ENCODE results near the gene MT1HL1.

MT1HL1 gene

GRCh38 chr1:237031480-237031879 lies 27.2 kb upstream of the MT1HL1 start:
- Histone ChIP-seq H3K27me3 (peaks cover 9% of the 10 kb centered on the region; the same call in 1 of the 2 replicates), H3K36me3 (no peaks in the 10 kb centered on the region), H3K4me3 (ENCODE audit: low read depth, low read length) (no peak overlapping the region), H3K9me3 (no peaks in the 10 kb centered on the region), H3K4me1 (no peaks in the 10 kb centered on the region)
- no peak for DNase-seq
- TF ChIP-seq CTCF (IDR thresholded peaks at IDR 0.05; ENCODE audit: low read depth, low read length), result no peak

GRCh38 chr1:237029850-237030535 lies 25.8 kb upstream of the MT1HL1 start:
- H3K9me3 ChIP-seq, result no peaks in the 10 kb centered on the region
- DNase-seq, result no peak
- peaks cover 9% of the 10 kb centered on the region; the same call in 1 of the 2 replicates for H3K27me3 ChIP-seq
- H3K36me3 ChIP-seq, result no peaks in the 10 kb centered on the region
- no peaks in the 10 kb centered on the region for H3K4me1 ChIP-seq
- TF ChIP-seq CTCF (IDR thresholded peaks at IDR 0.05; ENCODE audit: low read depth, low read length), result no peak
- H3K4me3 ChIP-seq (ENCODE audit: low read depth, low read length), result no peak overlapping the region

GRCh38 chr1:237029240-237029639 lies 25.0 kb upstream of the MT1HL1 start:
- Histone ChIP-seq H3K4me3 (ENCODE audit: low read depth, low read length) (no peak overlapping the region), H3K36me3 (no peaks in the 10 kb centered on the region), H3K9me3 (no peaks in the 10 kb centered on the region), H3K4me1 (no peaks in the 10 kb centered on the region), H3K27me3 (peaks cover 7% of the 10 kb centered on the region; the same call in 1 of the 2 replicates)
- DNase-seq, result no peak
- TF ChIP-seq CTCF (IDR thresholded peaks at IDR 0.05; ENCODE audit: low read depth, low read length), result no peak

- Histone ChIP-seq H3K4me1 (no peaks in the 10 kb centered on the region), H3K27me3 (peaks cover 4% of the 10 kb centered on the region; the same call in 1 of the 2 replicates), H3K4me3 (ENCODE audit: low read depth, low read length) (no peak overlapping the region), H3K36me3 (no peaks in the 10 kb centered on the region), H3K9me3 (no peaks in the 10 kb centered on the region)
- DNase-seq, result no peak
- no peak for TF ChIP-seq CTCF (IDR thresholded peaks at IDR 0.05; ENCODE audit: low read depth, low read length)
Measured at GRCh38 chr1:237025358-237026074, 21.3 kb upstream of the MT1HL1 start.

- Histone ChIP-seq H3K4me3 (ENCODE audit: low read depth, low read length) (no peak overlapping the region), H3K36me3 (no peaks in the 10 kb centered on the region), H3K4me1 (no peaks in the 10 kb centered on the region), H3K9me3 (no peaks in the 10 kb centered on the region), H3K27me3 (no peaks in the 10 kb centered on the region)
- TF ChIP-seq CTCF (IDR thresholded peaks at IDR 0.05; ENCODE audit: low read depth, low read length), result no peak
- no peak for DNase-seq
Measured at GRCh38 chr1:237018896-237019295, 14.7 kb upstream of the MT1HL1 start.

GRCh38 chr1:237016626-237017025 lies 12.4 kb upstream of the MT1HL1 start:
- no peak for TF ChIP-seq CTCF (IDR thresholded peaks at IDR 0.05; ENCODE audit: low read depth, low read length)
- DNase-seq, result no peak
- Histone ChIP-seq H3K4me3 (ENCODE audit: low read depth, low read length) (no peak overlapping the region), H3K9me3 (no peaks in the 10 kb centered on the region), H3K36me3 (no peaks in the 10 kb centered on the region), H3K4me1 (no peaks in the 10 kb centered on the region; the same call in 1 of the 2 replicates), H3K27me3 (no peaks in the 10 kb centered on the region)

Measured in BE2C (cell line).